ENCODE results near the gene SGCG. TPM values are rescaled to one million over a fixed set of nuclear protein-coding genes. Genes with fewer than 3 reads are reported as not detected.

The SGCG gene
- total and polyA plus RNA-seq, 10 of the 15 experiments (the other 5 are each of a cell fraction or from before 2014, with no cell fraction given) = not detected

- no peak for ATAC-seq
- POLR2A ChIA-PET = no interaction called here
- RAD21 ChIA-PET (ENCODE audit: unreplicated experiment) = interaction anchor here (1.2 to 1.3 kb wide), 2 partner anchors 300 to 518 kb away, joined by 4 to 11 read pairs; no protein-coding TSS in a partner anchor
- no TSS peak for BruUV-seq (replicated peaks)
- Histone ChIP-seq H3K79me2 (ENCODE audit: control insufficient read depth, insufficient read depth, low read length) (no peaks in the 10 kb centered on the region), H3K4me1 (ENCODE audit: control insufficient read depth, insufficient read depth, low read length) (peaks cover 22% of the 10 kb centered on the region), H2AFZ (ENCODE audit: control insufficient read depth, low read depth, low read length) (no peak overlapping the region; the same call in 1 of the 2 replicates), H3K4me2 (ENCODE audit: control insufficient read depth, insufficient read depth) (no peak overlapping the region), H3K27ac (ENCODE audit: control insufficient read depth, insufficient read depth) (no peak overlapping the region), H4K20me1 (ENCODE audit: control insufficient read depth, insufficient read depth) (no peaks in the 10 kb centered on the region), H3K27me3 (replicated peaks in 1 of 2; ENCODE audit: control insufficient read depth in 2 of 2, insufficient read depth in 2 of 2, low read length in 1 of 2) (no peaks in the 10 kb centered on the region), H3K9me3 (replicated peaks; ENCODE audit: control insufficient read depth, insufficient read depth, low read length) (no peaks in the 10 kb centered on the region), H3K36me3 (ENCODE audit: control insufficient read depth in 2 of 2, insufficient read depth in 2 of 2, low read length in 1 of 2) (no peaks in the 10 kb centered on the region), H3K9ac (ENCODE audit: control insufficient read depth, insufficient read depth, low read length) (no peak overlapping the region), H3K4me3 (no peak overlapping the region)
- SMC1A ChIA-PET (ENCODE audit: uncharacterized antibody, unreplicated experiment) = interaction anchor here (0.8 to 2.6 kb wide), 2 partner anchors 231 to 517 kb away, joined by 3 to 15 read pairs; no protein-coding TSS in a partner anchor
- 62% methylated on average over 3 of the region's 3 CpGs for WGBS (ENCODE audit: insufficient coverage, insufficient replicate concordance, low lambda C conversion rate, missing lambda C conversion rate)
- CTCF ChIA-PET = interaction anchor here (1.2 to 3.7 kb wide), 4 partner anchors 64 to 518 kb away, joined by 3 to 29 read pairs (median 4); no protein-coding TSS in a partner anchor
- TF ChIP-seq FOXK2 (IDR thresholded peaks at IDR 0.05) (no peak), ATF3 (IDR thresholded peaks at IDR 0.05; ENCODE audit: borderline replicate concordance, extremely low read depth, low read depth, low read length) (no peak), RBBP5 (conservative IDR thresholded peaks at IDR 0.05) (no peak), RCOR1 (conservative IDR thresholded peaks at IDR 0.05; ENCODE audit: low read depth, low read length) (no peak), REST (IDR thresholded peaks at IDR 0.05; ENCODE audit: low read depth, low read length) (no peak), USF1 (IDR thresholded peaks at IDR 0.05; ENCODE audit: borderline replicate concordance, extremely low read length, insufficient read depth, low read depth, low read length) (no peak), TBL1XR1 (IDR thresholded peaks at IDR 0.05; ENCODE audit: low read depth, low read length) (no peak), ZBED1 (IDR thresholded peaks at IDR 0.05; ENCODE audit: borderline replicate concordance) (no peak)
- TF ChIP-seq, protein P1, sequence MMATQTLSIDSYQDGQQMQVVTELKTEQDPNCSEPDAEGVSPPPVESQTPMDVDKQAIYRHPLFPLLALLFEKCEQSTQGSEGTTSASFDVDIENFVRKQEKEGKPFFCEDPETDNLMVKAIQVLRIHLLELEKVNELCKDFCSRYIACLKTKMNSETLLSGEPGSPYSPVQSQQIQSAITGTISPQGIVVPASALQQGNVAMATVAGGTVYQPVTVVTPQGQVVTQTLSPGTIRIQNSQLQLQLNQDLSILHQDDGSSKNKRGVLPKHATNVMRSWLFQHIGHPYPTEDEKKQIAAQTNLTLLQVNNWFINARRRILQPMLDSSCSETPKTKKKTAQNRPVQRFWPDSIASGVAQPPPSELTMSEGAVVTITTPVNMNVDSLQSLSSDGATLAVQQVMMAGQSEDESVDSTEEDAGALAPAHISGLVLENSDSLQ (IDR thresholded peaks at IDR 0.05) = no peak
- in situ Hi-C loops (cut with MboI) = loop anchor here (5.0 kb wide), 1 partner anchor 518 kb away; no protein-coding TSS in a partner anchor
- intact Hi-C loops (cut with micrococcal nuclease; ENCODE audit: unreplicated experiment) = loop anchor here (1.0 to 10.0 kb wide), 2 partner anchors 295 to 518 kb away; no protein-coding TSS in a partner anchor
- no peak for FAIRE-seq
- no peak for DNase-seq (ENCODE audit: low read depth, low spot score)
Observed at GRCh38 chr13:23319883-23320224, 139.1 kb downstream of the SGCG start.

All from GM12878 (cell line).